HEK293T (cell line): ENCODE results near the gene JAZF1.

ENCODE experiments used
- BHLHE40 ChIP-seq: fragments of 450-650 bp; IDR thresholded peaks from 2 replicates; pipeline ENCODE4 v1.6.1; 2016; ENCODE audit warnings: mild to moderate bottlenecking, moderate library complexity, borderline replicate concordance
- ELF4 ChIP-seq: fragments of 450-650 bp; IDR thresholded peaks from 2 replicates; pipeline ENCODE4 v1.6.1; 2017; ENCODE audit warnings: antibody characterized with exemption
- FOXM1 ChIP-seq: fragments of 450-650 bp; IDR thresholded peaks from 2 replicates; pipeline ENCODE4 v1.6.1; 2017; ENCODE audit warnings: mild to moderate bottlenecking, borderline replicate concordance
- HDGF ChIP-seq: fragments of 450-650 bp; IDR thresholded peaks from 2 replicates; pipeline ENCODE4 v1.6.1; 2017; ENCODE audit warnings: antibody characterized with exemption, borderline replicate concordance
- L3MBTL2 ChIP-seq: fragments of 450-650 bp; conservative IDR thresholded peaks from 2 replicates; pipeline ENCODE4 v1.6.1; 2016; ENCODE audit warnings: mild to moderate bottlenecking
- SP1 ChIP-seq: fragments of 450-650 bp; IDR thresholded peaks from 2 replicates; pipeline ENCODE4 v1.6.1; 2017
- SUZ12 ChIP-seq: fragments of 450-650 bp; IDR thresholded peaks from 2 replicates; pipeline ENCODE4 v1.6.1; 2016; ENCODE audit warnings: mild to moderate bottlenecking

DNA sequence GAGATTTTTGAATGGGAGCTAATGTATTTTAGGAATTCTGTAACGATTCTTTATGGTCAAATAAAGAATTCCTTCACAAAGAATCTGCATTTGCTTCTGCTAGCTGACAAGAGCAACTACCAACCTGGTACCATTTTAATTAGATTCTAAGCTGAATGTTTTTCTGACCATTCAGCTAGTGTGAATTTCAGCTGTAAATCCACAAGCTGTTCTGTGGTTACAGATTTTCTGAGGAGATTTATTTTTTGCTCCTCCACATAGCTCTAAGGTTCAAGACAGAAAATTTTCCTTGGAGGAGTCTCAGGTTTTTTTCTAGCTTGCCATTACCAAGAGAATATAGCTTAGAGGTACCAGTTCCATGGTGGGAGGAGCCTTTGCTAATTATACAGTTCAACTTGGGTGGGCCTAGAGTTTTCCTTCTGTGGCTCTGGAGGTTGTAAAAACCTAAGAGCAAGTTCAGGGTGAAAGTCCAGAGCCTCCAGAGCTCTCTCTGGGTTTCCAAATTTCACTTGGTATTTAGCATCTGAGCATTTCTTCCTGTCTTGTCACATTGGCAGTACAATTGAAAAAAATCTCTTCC lies 120.1 kb downstream of the JAZF1 start:
- TF ChIP-seq L3MBTL2 (no peak), BHLHE40 (no peak), FOXM1 (no peak), ELF4 (no peak), SUZ12 (no peak), HDGF (no peak), SP1 (no peak)
